Right ventricle myocardium superior (tissue), 1 donor: ENCODE results near the gene PTPRE. TPM values are rescaled to one million over a fixed set of nuclear protein-coding genes. Genes with fewer than 3 reads are reported as not detected.

Experiments used
- ATAC-seq: fragments of 200-7000 bp; cut with Tn5 transposase; one replicate; pipeline ENCODE4 v1.9.1; 2020; ENCODE audit warnings: mild to moderate bottlenecking; ENCODE audit not compliant: poor library complexity
- DNase-seq: peaks from one replicate; pipeline ENCODE4 v3.0.0-alpha.2; 2020
- intact Hi-C: fragments of 100-400 bp; cut with DNase I; formaldehyde crosslinking; loops from one replicate; pipeline ENCODE4 v1.11.2; 2022
- total RNA-seq: library from RNA; stranded (reverse); fragmentation: NEBNext Ultra II Directional; extraction: Animal tissue kit (Norgen Biotek cat#: 25700); gene quantifications from one replicate; pipeline ENCODE4 v1.2.1, GENCODE V29; 2021
- donor health status: DM: no; HTN: yes; CAD: no; lungs with severe emphysema.

Gene PTPRE
- total RNA-seq, 1 donor from 2014 or later: 16.0 TPM

DNA sequence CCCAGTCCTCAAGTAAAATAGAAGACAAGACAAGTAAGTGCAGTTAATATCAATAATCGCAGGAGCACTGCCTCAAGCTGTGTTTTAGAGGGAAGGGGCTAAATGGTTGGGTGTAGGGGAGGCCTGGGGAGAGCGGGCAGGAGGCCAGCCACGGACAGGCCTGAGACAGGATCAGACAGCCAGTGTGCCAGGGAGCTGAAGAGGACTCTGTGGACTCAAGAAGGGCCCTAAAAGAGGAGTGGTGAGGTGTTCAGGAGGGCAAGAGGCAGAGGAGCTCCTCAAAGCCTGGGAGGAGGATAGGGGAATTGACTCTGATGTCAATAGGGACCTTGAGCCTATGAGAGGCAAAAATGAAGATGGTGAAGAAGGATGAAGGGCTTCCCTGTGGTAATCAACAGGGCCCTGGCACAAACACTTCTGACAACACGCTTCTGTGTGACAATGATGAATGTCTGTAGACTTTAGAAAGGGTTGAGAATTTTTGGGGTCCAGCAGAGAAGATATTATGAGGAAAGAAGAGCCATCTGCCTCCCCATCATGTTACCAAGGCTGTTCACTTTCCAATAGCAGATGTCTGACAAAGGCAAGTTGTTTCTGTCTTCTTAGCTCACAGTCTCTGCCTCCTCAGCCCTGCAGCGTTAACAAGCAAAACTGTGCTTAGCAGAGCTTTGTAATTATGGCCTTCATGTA lies 2.4 kb upstream of the PTPRE start:
- intact Hi-C loops: no loop called here
- DNase-seq (no peak), ATAC-seq (no peak)

GRCh38 chr10:127905001-127905847 lies 1.7 kb upstream of the PTPRE start:
- intact Hi-C loops: no loop called here
- DNase-seq (no peak), ATAC-seq (no peak)

GRCh38 chr10:127905848-127906261 lies 1.0 kb upstream of the PTPRE start:
- ATAC-seq (no peak), DNase-seq (no peak)
- intact Hi-C loops: loop anchor here (2.0 kb wide), 2 partner anchors 105 to 163 kb away; no protein-coding TSS in a partner anchor

- ATAC-seq (peak; percentile 56), DNase-seq (peak; percentile 75)
- intact Hi-C loops: loop anchor here (2.0 kb wide), 2 partner anchors 103 to 161 kb away; no protein-coding TSS in a partner anchor
Observed at GRCh38 chr10:127907411-127908105, 655 bp downstream of the PTPRE start.

DNA sequence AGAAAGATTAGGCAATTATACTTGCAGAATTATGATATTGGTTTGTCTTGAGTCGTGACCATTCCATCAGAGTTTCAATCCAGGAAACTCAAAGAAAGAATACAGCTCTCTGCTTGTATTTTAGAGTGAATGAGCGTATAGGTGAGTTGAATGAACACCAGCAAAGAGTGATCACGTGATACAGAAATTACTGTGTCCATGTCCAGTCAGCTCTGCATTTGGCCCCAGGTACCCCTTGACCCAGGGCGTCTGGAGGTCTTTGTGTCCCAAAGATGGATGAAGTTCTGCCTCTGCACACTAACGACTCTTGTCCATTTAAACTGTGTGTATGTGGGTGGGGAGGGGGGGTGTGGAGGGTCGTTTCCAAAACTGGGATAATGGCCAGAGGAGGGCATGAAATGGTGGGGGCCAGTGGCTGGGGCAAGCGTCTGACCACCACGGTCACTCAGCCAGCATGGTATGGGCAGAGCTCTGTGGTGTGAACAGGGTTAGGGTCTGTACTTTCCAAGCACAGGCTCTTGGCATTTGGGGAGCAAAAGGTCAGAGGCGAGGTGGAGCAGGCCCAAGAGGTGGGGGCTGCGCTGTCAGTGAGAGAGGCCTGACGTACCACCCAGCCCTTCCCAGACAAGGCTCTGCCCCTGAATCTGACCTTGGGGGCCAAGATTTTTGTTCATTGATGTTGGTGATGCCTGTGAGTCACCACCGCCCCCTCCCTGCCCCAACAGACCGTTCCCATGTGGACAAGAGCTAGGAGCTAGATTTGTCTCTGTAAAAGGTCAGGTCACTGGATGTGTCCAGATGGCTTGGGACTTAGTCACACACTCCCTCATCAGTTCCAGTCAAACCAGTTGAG lies 1.4 kb downstream of the PTPRE start:
- intact Hi-C loops: no loop called here
- ATAC-seq: no peak
- DNase-seq: no peak

GRCh38 chr10:127908959-127909267 lies 2.0 kb downstream of the PTPRE start:
- DNase-seq (no peak), ATAC-seq (no peak)
- intact Hi-C loops: no loop called here

GRCh38 chr10:127909716-127910463 lies 3.0 kb downstream of the PTPRE start:
- ATAC-seq (no peak), DNase-seq (no peak)
- intact Hi-C loops: no loop called here

DNA sequence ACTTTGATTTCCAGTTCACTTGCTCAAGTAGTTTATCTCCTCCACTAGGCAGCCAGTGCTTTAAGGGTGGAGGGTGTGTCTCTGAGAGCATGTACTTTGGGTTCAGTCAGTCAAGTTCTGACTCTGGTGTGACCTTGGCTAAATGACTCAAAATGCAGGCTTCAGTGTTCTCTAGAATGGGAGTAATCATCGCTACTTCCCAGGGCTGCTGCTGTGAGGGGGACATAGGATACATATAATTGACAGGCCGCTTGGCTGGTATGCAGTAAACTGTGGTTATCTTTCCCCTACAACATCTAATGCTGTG lies 3.5 kb downstream of the PTPRE start:
- intact Hi-C loops: no loop called here
- ATAC-seq (no peak), DNase-seq (no peak)

DNA sequence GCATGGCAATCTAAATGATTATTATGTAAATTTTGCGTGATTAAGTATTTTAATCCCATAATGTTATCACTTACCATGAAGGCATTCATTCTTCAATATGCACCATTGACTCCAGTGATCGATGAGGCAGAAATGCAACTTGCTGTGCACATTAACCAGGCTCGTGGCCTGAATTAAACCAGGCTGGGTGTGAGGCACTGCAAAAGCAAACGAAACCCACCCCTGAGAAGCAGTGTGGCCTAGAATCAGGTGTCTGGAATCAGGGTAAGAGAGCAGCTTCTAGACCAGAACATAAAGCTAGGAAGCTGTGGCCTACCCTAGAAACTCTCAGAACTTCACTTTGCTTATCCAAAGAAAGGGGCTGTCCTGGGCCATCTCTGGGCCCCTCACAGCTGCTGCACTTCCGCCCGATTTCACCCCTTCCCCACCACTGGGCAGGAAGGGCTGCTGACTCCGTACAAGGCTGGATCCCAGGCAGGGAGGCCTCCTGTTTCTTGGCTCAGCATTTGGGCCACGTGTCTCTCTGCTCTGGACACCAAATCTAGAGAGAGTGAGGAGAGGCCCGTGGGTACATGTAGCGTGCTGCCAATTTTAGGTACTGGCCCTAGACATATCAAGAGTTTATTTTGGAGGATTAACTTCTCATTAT lies 4.4 kb downstream of the PTPRE start:
- intact Hi-C loops: no loop called here
- DNase-seq (peak; percentile 67), ATAC-seq (peak; percentile 62)

DNA sequence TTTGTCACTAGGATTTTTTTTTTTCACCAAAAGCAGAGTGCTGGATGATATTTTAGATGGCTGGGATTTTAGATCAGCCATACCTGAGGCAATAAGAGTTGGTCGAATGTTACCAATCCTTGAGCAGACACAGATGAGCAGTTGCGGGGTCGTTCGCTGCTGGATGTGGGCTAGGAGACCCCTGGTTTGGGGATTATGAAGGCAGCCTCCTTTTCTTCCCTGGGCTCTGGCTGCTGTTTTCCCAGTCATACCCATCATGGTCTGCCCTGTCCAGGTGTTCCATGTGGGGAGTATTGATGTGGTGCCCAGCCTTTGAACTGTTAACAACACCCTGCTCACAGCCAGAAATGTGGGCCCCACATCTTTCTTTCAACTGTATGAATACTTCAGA lies 5.0 kb downstream of the PTPRE start:
- DNase-seq: no peak
- intact Hi-C loops: no loop called here
- no peak for ATAC-seq

- intact Hi-C loops: no loop called here
- no peak for DNase-seq
- no peak for ATAC-seq
Observed at GRCh38 chr10:127912607-127913367, 5.9 kb downstream of the PTPRE start.

- no peak for DNase-seq
- ATAC-seq: peak; percentile 72
- intact Hi-C loops: no loop called here
Observed at GRCh38 chr10:127913368-127913759, 6.5 kb downstream of the PTPRE start.

GRCh38 chr10:127915324-127915723 lies 8.4 kb downstream of the PTPRE start:
- DNase-seq (no peak), ATAC-seq (no peak)
- intact Hi-C loops: no loop called here

- intact Hi-C loops: no loop called here
- DNase-seq: no peak
- no peak for ATAC-seq
Observed at GRCh38 chr10:127916826-127917225, 9.9 kb downstream of the PTPRE start.

GRCh38 chr10:127918572-127918971 lies 11.7 kb downstream of the PTPRE start:
- ATAC-seq: peak; percentile 30
- intact Hi-C loops: no loop called here
- peak; percentile 70 for DNase-seq

DNA sequence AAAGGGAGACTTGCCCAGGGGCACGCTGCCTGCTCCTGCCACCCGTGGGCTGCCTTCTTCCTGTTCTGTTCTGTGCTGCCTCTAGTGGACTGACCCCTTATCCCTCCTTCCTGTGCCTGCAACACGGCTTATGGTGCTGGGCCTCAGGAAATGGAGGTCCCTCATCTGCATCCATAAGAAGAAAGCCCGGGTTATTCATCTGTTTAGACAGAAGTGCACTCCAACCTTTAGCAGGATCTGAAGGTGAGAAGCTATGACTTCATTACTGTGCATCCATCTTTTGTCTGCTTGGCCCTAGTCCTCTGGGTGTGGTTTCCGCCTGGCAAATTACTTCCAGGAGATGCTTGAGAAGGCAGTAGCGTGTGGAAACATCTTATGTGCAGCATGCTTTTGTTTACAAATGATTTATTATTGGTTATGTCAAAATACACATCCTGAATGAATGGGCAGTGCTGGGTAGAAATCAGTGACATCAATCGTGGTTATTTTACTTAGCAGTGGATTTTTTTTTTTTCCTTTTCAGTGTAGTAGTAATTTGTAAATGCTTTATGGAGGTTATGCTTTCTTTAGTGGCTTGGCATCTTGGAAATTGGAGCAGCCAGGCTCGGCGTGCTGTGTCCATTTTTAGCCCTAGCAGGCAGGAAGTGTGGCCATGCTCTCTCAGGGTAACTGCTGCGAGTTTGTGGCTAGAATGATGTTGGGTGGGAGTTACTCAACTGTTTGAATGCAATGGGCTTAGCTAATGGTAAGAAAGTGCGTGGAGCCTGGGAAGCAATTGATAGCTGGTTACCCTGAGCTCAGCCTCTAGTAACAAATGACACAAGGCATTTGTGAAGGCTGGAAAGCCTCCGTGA lies 12.7 kb downstream of the PTPRE start:
- no peak for DNase-seq
- intact Hi-C loops: no loop called here

More for the DNA sequence above, 12.7 kb downstream of the PTPRE start:
- ATAC-seq: no peak
